Measurements from ENCODE around the gene CSRP1.

- no peak for TF ChIP-seq CTCF (IDR thresholded peaks at IDR 0.05; ENCODE audit: insufficient read depth, low read length)
- TF ChIP-seq POLR2AphosphoS5 (IDR thresholded peaks at IDR 0.05; ENCODE audit: low read depth), result no peak
- no peak for TF ChIP-seq REST (IDR thresholded peaks at IDR 0.05; ENCODE audit: insufficient replicate concordance, low read depth)
- TF ChIP-seq GABPA (IDR thresholded peaks at IDR 0.05; ENCODE audit: low read depth), result no peak
- no peak for TF ChIP-seq SPI1 (IDR thresholded peaks at IDR 0.05; ENCODE audit: borderline replicate concordance, low read depth)
Observed at GRCh38 chr1:201456499-201457309, 50.2 kb downstream of the CSRP1 start.

Measured in HL-60 (cell line).